Left ventricle myocardium inferior (tissue), 1 donor: ENCODE results near the gene MYRF. TPM values are rescaled to one million over a fixed set of nuclear protein-coding genes. Genes with fewer than 3 reads are reported as not detected.

Source experiments
- DNase-seq: peaks from one replicate; pipeline ENCODE4 v3.0.0-alpha.2; 2020
- H3K27ac ChIP-seq: fragments of 200-600 bp; replicated peaks from 2 replicates; pipeline ENCODE4 v1.8.0; 2021
- H3K27me3 ChIP-seq: fragments of 200-600 bp; 2 replicates; pipeline ENCODE4 v1.8.0; 2021; ENCODE audit warnings: low read depth
- H3K36me3 ChIP-seq: fragments of 200-600 bp; 2 replicates; pipeline ENCODE4 v1.8.0; 2021
- H3K4me1 ChIP-seq: fragments of 200-600 bp; 2 replicates; pipeline ENCODE4 v1.8.0; 2021
- H3K4me3 ChIP-seq: fragments of 200-600 bp; 2 replicates; pipeline ENCODE4 v1.8.0; 2021; ENCODE audit warnings: mild to moderate bottlenecking, moderate library complexity
- H3K9me3 ChIP-seq: fragments of 200-600 bp; replicated peaks from 2 replicates; pipeline ENCODE4 v1.8.0; 2021
- CTCF ChIP-seq: fragments of 200-600 bp; IDR thresholded peaks from 2 replicates; pipeline ENCODE4 v1.8.0; 2021; ENCODE audit warnings: antibody characterized with exemption, mild to moderate bottlenecking, borderline replicate concordance
- intact Hi-C: fragments of 100-400 bp; cut with micrococcal nuclease; formaldehyde crosslinking; loops from one replicate; pipeline ENCODE4 v1.11.0; 2022
- total RNA-seq: library from RNA; stranded (reverse); fragmentation: NEBNext Ultra II Directional; extraction: Animal tissue kit (Norgen Biotek cat#: 25700); gene quantifications from one replicate; pipeline ENCODE4 v1.2.1, GENCODE V29; 2021
- donor health status: DM: no; HTN: yes; CAD: no; lungs with severe emphysema.

MYRF gene
- total RNA-seq, 1 donor from 2014 or later: 0.14 TPM

- H3K4me3 ChIP-seq: no peak overlapping the region
- H3K4me1 ChIP-seq: peaks cover 86% of the 10 kb centered on the region
- no peak for DNase-seq
- no peaks in the 10 kb centered on the region for H3K27me3 ChIP-seq
- intact Hi-C loops: no loop called here
- TF ChIP-seq CTCF: no peak
- no peaks in the 10 kb centered on the region for H3K36me3 ChIP-seq
- no peaks in the 10 kb centered on the region for H3K9me3 ChIP-seq
- H3K27ac ChIP-seq: peak overlapping the region; percentile 89
These were observed 78.0 kb downstream of the MYRF start for GRCh38 chr11:61830237-61831105.

GRCh38 chr11:61832207-61832606 is 79.8 kb downstream of the MYRF start:
- H3K27me3 ChIP-seq: no peaks in the 10 kb centered on the region
- intact Hi-C loops: no loop called here
- no peak for DNase-seq
- no peaks in the 10 kb centered on the region for H3K9me3 ChIP-seq
- H3K4me3 ChIP-seq: no peak overlapping the region
- peak overlapping the region; percentile 76 for H3K27ac ChIP-seq
- no peak for TF ChIP-seq CTCF
- H3K36me3 ChIP-seq: no peaks in the 10 kb centered on the region
- peaks cover 89% of the 10 kb centered on the region for H3K4me1 ChIP-seq

GRCh38 chr11:61832754-61833153 is 80.3 kb downstream of the MYRF start:
- no peak overlapping the region for H3K4me3 ChIP-seq
- peak; percentile 50 for DNase-seq
- intact Hi-C loops: no loop called here
- H3K9me3 ChIP-seq: no peaks in the 10 kb centered on the region
- TF ChIP-seq CTCF: no peak
- peaks cover 83% of the 10 kb centered on the region for H3K4me1 ChIP-seq
- no peaks in the 10 kb centered on the region for H3K36me3 ChIP-seq
- peak overlapping the region; percentile 76 for H3K27ac ChIP-seq
- H3K27me3 ChIP-seq: no peaks in the 10 kb centered on the region

- Histone ChIP-seq H3K4me3 (no peak overlapping the region), H3K4me1 (peaks cover 76% of the 10 kb centered on the region), H3K9me3 (no peaks in the 10 kb centered on the region), H3K36me3 (no peaks in the 10 kb centered on the region), H3K27me3 (no peaks in the 10 kb centered on the region), H3K27ac (peak overlapping the region; percentile 76)
- DNase-seq: no peak
- no peak for TF ChIP-seq CTCF
- intact Hi-C loops: no loop called here
These were observed 81.0 kb downstream of the MYRF start for GRCh38 chr11:61833471-61833870.

- DNase-seq: no peak
- H3K27me3 ChIP-seq: no peaks in the 10 kb centered on the region
- H3K9me3 ChIP-seq: no peaks in the 10 kb centered on the region
- H3K36me3 ChIP-seq: no peaks in the 10 kb centered on the region
- peak overlapping the region; percentile 76 for H3K27ac ChIP-seq
- no peak overlapping the region for H3K4me3 ChIP-seq
- peaks cover 72% of the 10 kb centered on the region for H3K4me1 ChIP-seq
- TF ChIP-seq CTCF: no peak
- intact Hi-C loops: no loop called here
These were observed 81.5 kb downstream of the MYRF start for GRCh38 chr11:61833926-61834277.
